ENCODE data around the gene PAPPA2. TPM values are rescaled to one million over a fixed set of nuclear protein-coding genes. Genes with fewer than 3 reads are reported as not detected.

PAPPA2 gene
- total RNA-seq, 1 experiment from 2014 or later: 0.81 TPM

- Histone ChIP-seq H2AK5ac (ENCODE audit: insufficient read length, low read length) (no peak overlapping the region), H3K27ac (ENCODE audit: insufficient read length, low read depth, low read length) (no peak overlapping the region), H4K20me1 (ENCODE audit: control insufficient read depth, insufficient read depth, insufficient read length) (no peaks in the 10 kb centered on the region), H3K18ac (ENCODE audit: insufficient read length, low read depth, low read length) (no peak overlapping the region), H3T11ph (ENCODE audit: low read length) (no peak overlapping the region), H3K9ac (ENCODE audit: extremely low read depth, insufficient read length, low read length) (no peak overlapping the region), H3K79me2 (ENCODE audit: insufficient read depth, low read length) (no peaks in the 10 kb centered on the region), H3K4me2 (ENCODE audit: insufficient read depth, insufficient read length, low read length) (no peak overlapping the region), H3K79me1 (ENCODE audit: insufficient read depth, low read depth, low read length, poor library complexity, severe bottlenecking) (no peaks in the 10 kb centered on the region), H2BK120ac (ENCODE audit: low read depth, low read length, poor library complexity, severe bottlenecking) (no peak overlapping the region), H3K14ac (ENCODE audit: insufficient read depth, low read length) (no peak overlapping the region), H3K4ac (ENCODE audit: low read depth, low read length) (no peak overlapping the region), H2BK12ac (ENCODE audit: insufficient read length, low read depth, low read length) (no peak overlapping the region), H2BK15ac (ENCODE audit: low read depth, low read length) (no peak overlapping the region), H2BK20ac (ENCODE audit: low read depth, low read length, poor library complexity, severe bottlenecking) (no peak overlapping the region), H2BK5ac (ENCODE audit: insufficient read length, low read length) (no peak overlapping the region), H4K91ac (ENCODE audit: insufficient read length, low read depth, low read length) (no peak overlapping the region), H3K56ac (ENCODE audit: insufficient read length, low read depth, low read length) (no peak overlapping the region), H3K23me2 (ENCODE audit: insufficient read length, low read depth, low read length, poor library complexity, severe bottlenecking) (no peaks in the 10 kb centered on the region), H3K23ac (ENCODE audit: insufficient read length, low read depth, low read length) (no peak overlapping the region), H4K5ac (ENCODE audit: insufficient read length, low read depth, low read length) (no peak overlapping the region), H2AFZ (ENCODE audit: low read length) (no peak overlapping the region), H3K4me1 (ENCODE audit: insufficient read depth, low read length) (no peaks in the 10 kb centered on the region), H4K8ac (replicated peaks; ENCODE audit: insufficient read length, low read depth, low read length) (no peak overlapping the region), H3K27me3 (ENCODE audit: insufficient read depth, low read length) (no peaks in the 10 kb centered on the region), H3K9me3 (ENCODE audit: control insufficient read depth, low read depth, low read length) (no peaks in the 10 kb centered on the region)
- TF ChIP-seq CTCF (conservative IDR thresholded peaks at IDR 0.05): no peak
- Mint-ChIP-seq H3K4me1 (no peaks in the 10 kb centered on the region), H3K27ac (no peak overlapping the region), H3K9me3 (no peaks in the 10 kb centered on the region), H3K27me3 (ENCODE audit: low read depth) (no peaks in the 10 kb centered on the region), H3K36me3 (ENCODE audit: insufficient read depth in 1 of 3, low read depth in 3 of 3) (no peaks in the 10 kb centered on the region), H3K4me3 (no peak overlapping the region)
- no peak for DNase-seq
- WGBS (ENCODE audit: extremely low coverage, insufficient read length, low lambda C conversion rate): no CpG with 5 or more reads among the region's 4 CpGs
Observed at GRCh38 chr1:176839216-176839615, 376.2 kb downstream of the PAPPA2 start.
